ENCODE measurements around the gene VAT1L.

GRCh38 chr16:77836801-77837200, 48.4 kb downstream of the VAT1L start:
- no peak for TF ChIP-seq EZH2phosphoT487 (IDR thresholded peaks at IDR 0.05; ENCODE audit: low read depth, severe bottlenecking, unreplicated experiment)
- no peak for TF ChIP-seq CTCF (IDR thresholded peaks at IDR 0.05; ENCODE audit: poor library complexity)
- TF ChIP-seq EZH2 (IDR thresholded peaks at IDR 0.05; ENCODE audit: borderline replicate concordance) = no peak
